Thyroid gland (tissue), 4 donors: ENCODE data around the gene RPS15.

ENCODE experiments used
- POLR2A ChIP-seq, 2 donors: fragments of 450-650 bp; IDR thresholded peaks; one replicate each; pipeline ENCODE4 v1.6.1; 2017; ENCODE audit warnings: antibody characterized with exemption in 2 of 2, mild to moderate bottlenecking in 2 of 2, moderate library complexity in 1 of 2
- TF ChIP-seq, protein P1 (sequence below), 6 experiments: fragments of 200-600 bp in 3 of 6; fragments of 450-650 bp in 3 of 6; sonication (generic) in 3 of 6; IDR thresholded peaks; one replicate each; pipeline ENCODE4 v1.5.1; 2016 to 2019; ENCODE audit warnings: antibody characterized with exemption in 6 of 6, mild to moderate bottlenecking in 2 of 6, inconsistent platforms in 1 of 6, moderate library complexity in 1 of 6

DNA sequence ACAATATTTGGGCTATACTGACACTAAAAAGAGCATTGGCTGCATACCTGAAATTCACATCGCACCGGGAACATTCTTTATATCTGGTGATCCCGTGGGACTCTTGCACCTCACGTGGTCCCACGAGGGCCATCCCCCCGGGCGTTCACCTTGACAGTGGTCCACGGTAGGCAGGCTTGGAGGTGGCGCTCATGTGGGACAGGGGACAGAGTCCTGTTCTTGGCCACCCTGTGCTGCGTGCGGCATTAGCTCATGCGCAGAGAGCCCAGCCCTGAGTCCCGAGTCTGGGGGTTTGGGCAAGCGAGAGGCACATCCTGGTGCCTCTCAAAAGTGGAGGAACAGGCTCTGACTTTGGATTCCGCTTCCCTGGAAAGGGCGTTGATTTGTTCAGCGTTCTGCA is 44.4 kb upstream of the RPS15 start:
- TF ChIP-seq POLR2A (IDR thresholded peaks at IDR 0.05) = no peak
- TF ChIP-seq, protein P1, sequence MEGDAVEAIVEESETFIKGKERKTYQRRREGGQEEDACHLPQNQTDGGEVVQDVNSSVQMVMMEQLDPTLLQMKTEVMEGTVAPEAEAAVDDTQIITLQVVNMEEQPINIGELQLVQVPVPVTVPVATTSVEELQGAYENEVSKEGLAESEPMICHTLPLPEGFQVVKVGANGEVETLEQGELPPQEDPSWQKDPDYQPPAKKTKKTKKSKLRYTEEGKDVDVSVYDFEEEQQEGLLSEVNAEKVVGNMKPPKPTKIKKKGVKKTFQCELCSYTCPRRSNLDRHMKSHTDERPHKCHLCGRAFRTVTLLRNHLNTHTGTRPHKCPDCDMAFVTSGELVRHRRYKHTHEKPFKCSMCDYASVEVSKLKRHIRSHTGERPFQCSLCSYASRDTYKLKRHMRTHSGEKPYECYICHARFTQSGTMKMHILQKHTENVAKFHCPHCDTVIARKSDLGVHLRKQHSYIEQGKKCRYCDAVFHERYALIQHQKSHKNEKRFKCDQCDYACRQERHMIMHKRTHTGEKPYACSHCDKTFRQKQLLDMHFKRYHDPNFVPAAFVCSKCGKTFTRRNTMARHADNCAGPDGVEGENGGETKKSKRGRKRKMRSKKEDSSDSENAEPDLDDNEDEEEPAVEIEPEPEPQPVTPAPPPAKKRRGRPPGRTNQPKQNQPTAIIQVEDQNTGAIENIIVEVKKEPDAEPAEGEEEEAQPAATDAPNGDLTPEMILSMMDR (IDR thresholded peaks at IDR 0.05) = no peak
